H9 (cell line): Measurements from ENCODE around the gene TRMT11. TPM values are rescaled to one million over a fixed set of nuclear protein-coding genes. Genes with fewer than 3 reads are reported as not detected.

ENCODE experiments used
- DNase-seq: peaks from one replicate; pipeline ENCODE4 v3.0.0-alpha.2; 2017
- H2AFZ ChIP-seq: one replicate; pipeline ENCODE4 v1.6.1; 2013; ENCODE audit warnings: mild to moderate bottlenecking, low read length, control low read depth, moderate library complexity
- H2AK5ac ChIP-seq: 2 replicates; pipeline ENCODE4 v1.6.1; 2013; ENCODE audit warnings: low read length, control low read depth, mixed read lengths; ENCODE audit not compliant: insufficient read length
- H2BK120ac ChIP-seq: one replicate; pipeline ENCODE4 v1.6.1; 2013; ENCODE audit warnings: low read depth, mild to moderate bottlenecking, low read length, control low read depth, inconsistent platforms; ENCODE audit not compliant: poor library complexity, severe bottlenecking
- H2BK12ac ChIP-seq: 2 replicates; pipeline ENCODE4 v1.6.1; 2013; ENCODE audit warnings: low read length, control low read depth, mixed read lengths, low read depth; ENCODE audit not compliant: insufficient read length
- H2BK15ac ChIP-seq: 2 replicates; pipeline ENCODE4 v1.6.1; 2013; ENCODE audit warnings: low read depth, low read length, control low read depth
- H2BK20ac ChIP-seq: one replicate; pipeline ENCODE4 v1.6.1; 2013; ENCODE audit warnings: low read depth, mild to moderate bottlenecking, low read length, control low read depth, inconsistent platforms; ENCODE audit not compliant: poor library complexity, severe bottlenecking
- H2BK5ac ChIP-seq: 2 replicates; pipeline ENCODE4 v1.6.1; 2013; ENCODE audit warnings: low read length, control low read depth, mixed read lengths; ENCODE audit not compliant: insufficient read length
- H3K14ac ChIP-seq: 2 replicates; pipeline ENCODE4 v1.6.1; 2013; ENCODE audit warnings: low read length, control low read depth; ENCODE audit not compliant: insufficient read depth
- H3K18ac ChIP-seq: 2 replicates; pipeline ENCODE4 v1.6.1; 2013; ENCODE audit warnings: low read depth, mild to moderate bottlenecking, mixed read lengths, low read length, control low read depth; ENCODE audit not compliant: insufficient read length
- H3K23ac ChIP-seq: 2 replicates; pipeline ENCODE4 v1.6.1; 2013; ENCODE audit warnings: low read length, control low read depth, mixed read lengths, low read depth; ENCODE audit not compliant: insufficient read length
- H3K23me2 ChIP-seq: 2 replicates; pipeline ENCODE4 v1.6.1; 2013; ENCODE audit warnings: low read depth, mild to moderate bottlenecking, mixed read lengths, low read length, control low read depth; ENCODE audit not compliant: insufficient read length, poor library complexity, severe bottlenecking
- H3K27ac ChIP-seq: 2 replicates; pipeline ENCODE4 v1.5.1; 2013; ENCODE audit warnings: low read length, control low read depth, mixed read lengths, low read depth; ENCODE audit not compliant: insufficient read length
- H3K27me3 ChIP-seq: 2 replicates; pipeline ENCODE4 v1.6.1; 2013; ENCODE audit warnings: low read length, control low read depth, inconsistent platforms; ENCODE audit not compliant: insufficient read depth
- H3K4ac ChIP-seq: 2 replicates; pipeline ENCODE4 v1.6.1; 2013; ENCODE audit warnings: low read depth, mild to moderate bottlenecking, control low read depth, inconsistent platforms, low read length, moderate library complexity
- H3K4me1 ChIP-seq: 2 replicates; pipeline ENCODE4 v1.6.1; 2013; ENCODE audit warnings: low read length, control low read depth, inconsistent platforms; ENCODE audit not compliant: insufficient read depth
- H3K4me2 ChIP-seq: 2 replicates; pipeline ENCODE4 v1.6.1; 2013; ENCODE audit warnings: low read length, control low read depth, mixed read lengths; ENCODE audit not compliant: insufficient read length, insufficient read depth
- H3K56ac ChIP-seq: 2 replicates; pipeline ENCODE4 v1.6.1; 2013; ENCODE audit warnings: low read depth, mild to moderate bottlenecking, mixed read lengths, low read length, control low read depth; ENCODE audit not compliant: insufficient read length
- H3K79me1 ChIP-seq: 2 replicates; pipeline ENCODE4 v1.6.1; 2013; ENCODE audit warnings: low read depth, mild to moderate bottlenecking, moderate library complexity, low read length, control low read depth, inconsistent platforms; ENCODE audit not compliant: insufficient read depth, poor library complexity, severe bottlenecking
- H3K79me2 ChIP-seq: 2 replicates; pipeline ENCODE4 v1.6.1; 2013; ENCODE audit warnings: low read length, control low read depth, inconsistent platforms; ENCODE audit not compliant: insufficient read depth
- H3K9ac ChIP-seq: 2 replicates; pipeline ENCODE4 v1.6.1; 2013; ENCODE audit warnings: low read length, control low read depth, mixed read lengths; ENCODE audit not compliant: insufficient read length; ENCODE audit errors: extremely low read depth
- H3K9me3 ChIP-seq: one replicate; pipeline ENCODE4 v1.6.1; 2013; ENCODE audit warnings: low read depth, low read length, inconsistent platforms; ENCODE audit not compliant: control insufficient read depth
- H3T11ph ChIP-seq: one replicate; pipeline ENCODE4 v1.6.1; 2013; ENCODE audit warnings: mild to moderate bottlenecking, low read length, control low read depth, inconsistent platforms
- H4K20me1 ChIP-seq: one replicate; pipeline ENCODE4 v1.6.1; 2013; ENCODE audit not compliant: control insufficient read depth, insufficient read length, insufficient read depth
- H4K5ac ChIP-seq: 2 replicates; pipeline ENCODE4 v1.6.1; 2013; ENCODE audit warnings: low read depth, mild to moderate bottlenecking, mixed read lengths, low read length, control low read depth; ENCODE audit not compliant: insufficient read length
- H4K8ac ChIP-seq: replicated peaks from 2 replicates; pipeline ENCODE4 v1.6.1; 2013; ENCODE audit warnings: low read length, control low read depth, mixed read lengths, low read depth; ENCODE audit not compliant: insufficient read length
- H4K91ac ChIP-seq: 2 replicates; pipeline ENCODE4 v1.6.1; 2013; ENCODE audit warnings: low read depth, mild to moderate bottlenecking, moderate library complexity, mixed read lengths, low read length, control low read depth; ENCODE audit not compliant: insufficient read length
- H3K27ac Mint-ChIP-seq, 3 experiments: 2 replicates in 2 of 3; 3 replicates in 1 of 3; pipeline ENCODE4 v1.8.0; 2020 to 2021; ENCODE audit warnings: mixed read lengths in 3 of 3, mild to moderate bottlenecking in 1 of 3, moderate library complexity in 1 of 3
- H3K27me3 Mint-ChIP-seq: 2 replicates; pipeline ENCODE4 v1.8.0; 2021; ENCODE audit warnings: low read depth, mild to moderate bottlenecking, moderate library complexity, mixed read lengths
- H3K36me3 Mint-ChIP-seq, 3 experiments: 2 replicates in 2 of 3; 3 replicates in 1 of 3; pipeline ENCODE4 v1.8.0; 2020 to 2021; ENCODE audit warnings: low read depth in 3 of 3, mixed read lengths in 3 of 3; ENCODE audit not compliant: insufficient read depth in 1 of 3
- H3K4me1 Mint-ChIP-seq, 2 experiments: 2 replicates each; pipeline ENCODE4 v1.8.0; 2020; ENCODE audit warnings: mixed read lengths in 2 of 2
- H3K4me3 Mint-ChIP-seq, 2 experiments: 2 replicates in 1 of 2; 3 replicates in 1 of 2; pipeline ENCODE4 v1.8.0; 2020 to 2021; ENCODE audit warnings: mild to moderate bottlenecking in 2 of 2, mixed read lengths in 2 of 2, moderate library complexity in 1 of 2
- H3K9me3 Mint-ChIP-seq, 2 experiments: 2 replicates in 1 of 2; 3 replicates in 1 of 2; pipeline ENCODE4 v1.8.0; 2020; ENCODE audit warnings: mild to moderate bottlenecking in 2 of 2, mixed read lengths in 2 of 2, moderate library complexity in 1 of 2
- CTCF ChIP-seq: fragments of 200-600 bp; sonication (generic); conservative IDR thresholded peaks from 3 replicates; pipeline ENCODE4 v1.8.0; 2021; ENCODE audit warnings: antibody characterized with exemption, mild to moderate bottlenecking
- WGBS: extraction: QIAGEN DNeasy Blood & Tissue Kit; methylation state at CpG from one replicate; pipeline ENCODE4 v1.1.7; 2013; ENCODE audit warnings: missing lambda C conversion rate, low lambda C conversion rate, mixed read lengths; ENCODE audit not compliant: insufficient read length; ENCODE audit errors: extremely low coverage; 5-methylcytosine and 5-hydroxymethylcytosine counted together
- total RNA-seq: library from RNA; stranded (reverse); gene quantifications from 2 replicates; pipeline ENCODE4 v1.2.1, GENCODE V29; 2021

TRMT11 gene
- total RNA-seq, 1 experiment from 2014 or later = 31.1 TPM

GRCh38 chr6:125991653-125992052 lies 5.3 kb downstream of the TRMT11 start:
- no peak overlapping the region for H3K27ac ChIP-seq
- no peak overlapping the region for H4K91ac ChIP-seq
- no peak overlapping the region for H2BK12ac ChIP-seq
- H3K23me2 ChIP-seq = peaks cover 6% of the 10 kb centered on the region
- H3T11ph ChIP-seq = no peak overlapping the region
- H2BK20ac ChIP-seq = no peak overlapping the region
- H3K23ac ChIP-seq = no peak overlapping the region
- no peak overlapping the region for H3K4me2 ChIP-seq
- H3K9ac ChIP-seq = no peak overlapping the region
- TF ChIP-seq CTCF = no peak
- no peak overlapping the region for H3K56ac ChIP-seq
- H4K20me1 ChIP-seq = no peaks in the 10 kb centered on the region
- no peaks in the 10 kb centered on the region for H3K9me3 ChIP-seq
- peaks cover 24% of the 10 kb centered on the region; the same call in 1 of the 2 replicates for H3K79me2 ChIP-seq
- H3K79me1 ChIP-seq = no peaks in the 10 kb centered on the region
- no peak overlapping the region for H4K5ac ChIP-seq
- WGBS = no CpG with 5 or more reads among the region's 1 CpG
- no peak overlapping the region for H2BK5ac ChIP-seq
- H3K27ac Mint-ChIP-seq = no peak overlapping the region
- H3K14ac ChIP-seq = no peak overlapping the region
- H3K4me1 ChIP-seq = peaks cover 6% of the 10 kb centered on the region; the same call in 1 of the 2 replicates
- DNase-seq = no peak
- H4K8ac ChIP-seq = no peak overlapping the region
- H2AK5ac ChIP-seq = no peak overlapping the region
- H3K18ac ChIP-seq = no peak overlapping the region
- no peaks in the 10 kb centered on the region for H3K27me3 Mint-ChIP-seq
- H3K9me3 Mint-ChIP-seq = no peaks in the 10 kb centered on the region
- H3K4me1 Mint-ChIP-seq = peaks cover 3 to 17% of the 10 kb centered on the region in 2 experiments
- H3K27me3 ChIP-seq = no peaks in the 10 kb centered on the region
- H3K36me3 Mint-ChIP-seq = peaks cover 0 to 5% (median 2%) of the 10 kb centered on the region in 3 experiments; a peak in 3 of 7 replicates
- no peak overlapping the region for H2BK120ac ChIP-seq
- no peak overlapping the region for H2BK15ac ChIP-seq
- H2AFZ ChIP-seq = no peak overlapping the region
- H3K4ac ChIP-seq = no peak overlapping the region
- no peak overlapping the region for H3K4me3 Mint-ChIP-seq
